Endothelial cell of umbilical vein (primary cell): Measurements from ENCODE around the gene JAKMIP1. TPM values are rescaled to one million over a fixed set of nuclear protein-coding genes. Genes with fewer than 3 reads are reported as not detected.

ENCODE experiments used
- BruUV-seq: library from RNA; stranded (reverse); fragments of 400-500 nt; replicated peaks from 2 replicates; lab custom pipeline; 2021; lab: Mats Ljungman, UMichigan
- CTCF ChIA-PET: fragments of 300-600, 350-600 bp; sonication (Branson Sonifier 250); formaldehyde crosslinking; loops from one replicate; lab custom pipeline; 2021; ENCODE audit warnings: antibody characterized with exemption, inconsistent platforms; lab: Charles Lee
- POLR2A ChIA-PET: fragments of 300-600, 350-600 bp; sonication (Branson Sonifier 250); formaldehyde crosslinking; loops from one replicate; lab custom pipeline; 2021; ENCODE audit warnings: antibody characterized with exemption, inconsistent platforms; lab: Charles Lee
- DNase-seq: peaks from one replicate; pipeline ENCODE4 v3.0.0-alpha.2; 2011; ENCODE audit warnings: low read depth, low spot score
- FAIRE-seq: peaks from 2 replicates; lab custom pipeline; 2011; peaks lifted over from hg19 to GRCh38; lab: Jason Lieb, UNC
- H2AFZ ChIP-seq: 2 replicates; pipeline ENCODE4 v1.6.0; 2012; ENCODE audit warnings: low read depth, low read length, control low read depth, inconsistent platforms
- H3K27ac ChIP-seq: 2 replicates; pipeline ENCODE4 v1.5.1; 2011; ENCODE audit warnings: low read depth, mild to moderate bottlenecking, control low read depth, low read length, moderate library complexity; ENCODE audit not compliant: insufficient read depth
- H3K27me3 ChIP-seq, 2 experiments: 2 replicates each; pipeline versions ENCODE4 v1.6.0 to v1.6.1; 2011; ENCODE audit warnings: low read length in 2 of 2, mixed read lengths in 1 of 2; ENCODE audit not compliant: control insufficient read depth in 2 of 2, insufficient read depth in 2 of 2
- H3K36me3 ChIP-seq, 2 experiments: 2 replicates in 1 of 2; 3 replicates in 1 of 2; pipeline ENCODE4 v1.5.1; 2011; ENCODE audit warnings: low read length in 2 of 2, mild to moderate bottlenecking in 1 of 2, moderate library complexity in 1 of 2; ENCODE audit not compliant: control insufficient read depth in 2 of 2, insufficient read depth in 2 of 2; ENCODE audit errors: extremely low read depth in 1 of 2
- H3K4me1 ChIP-seq: 3 replicates; pipeline ENCODE4 v1.5.1; 2011; ENCODE audit warnings: mild to moderate bottlenecking, low read length; ENCODE audit not compliant: control insufficient read depth, insufficient read depth; ENCODE audit errors: extremely low read depth
- H3K4me2 ChIP-seq: 2 replicates; pipeline ENCODE4 v1.6.1; 2011; ENCODE audit warnings: low read length, control low read depth, mixed read lengths; ENCODE audit not compliant: insufficient read depth
- H3K4me3 ChIP-seq, 3 experiments: fragments of 200-600 bp in 1 of 3; sonication (generic), shearing (Covaris generic) in 1 of 3; replicated peaks in 1 of 3; 2 replicates each; pipeline ENCODE4 v1.5.1; 2011 to 2016; ENCODE audit warnings: control low read depth in 3 of 3, low read length in 3 of 3, mild to moderate bottlenecking in 2 of 3, inconsistent platforms in 1 of 3, low read depth in 1 of 3, moderate library complexity in 1 of 3; ENCODE audit not compliant: insufficient read depth in 1 of 3
- H3K79me2 ChIP-seq: 2 replicates; pipeline ENCODE4 v1.6.0; 2012; ENCODE audit warnings: low read length, inconsistent platforms; ENCODE audit not compliant: control insufficient read depth, insufficient read depth
- H3K9ac ChIP-seq: replicated peaks from 2 replicates; pipeline ENCODE3; 2011; ENCODE audit warnings: low read length, control low read depth; ENCODE audit not compliant: insufficient read depth; ENCODE audit errors: extremely low read depth
- H3K9me1 ChIP-seq: replicated peaks from 3 replicates; pipeline ENCODE4 v1.6.0; 2011; ENCODE audit warnings: mild to moderate bottlenecking, low read length; ENCODE audit not compliant: control insufficient read depth, insufficient read depth; ENCODE audit errors: extremely low read depth
- H3K9me3 ChIP-seq: replicated peaks from 2 replicates; pipeline ENCODE4 v1.5.1; 2012; ENCODE audit warnings: low read length, inconsistent platforms; ENCODE audit not compliant: control insufficient read depth, insufficient read depth
- H4K20me1 ChIP-seq: replicated peaks from 2 replicates; pipeline ENCODE3; 2011; ENCODE audit warnings: mild to moderate bottlenecking, low read length; ENCODE audit not compliant: control insufficient read depth, insufficient read depth; ENCODE audit errors: extremely low read depth
- EZH2 ChIP-seq: IDR thresholded peaks from 2 replicates; pipeline ENCODE4 v1.6.1; 2012; ENCODE audit warnings: borderline replicate concordance, low read depth, mild to moderate bottlenecking, moderate library complexity, low read length, inconsistent platforms; ENCODE audit not compliant: severe bottlenecking
- FOS ChIP-seq: IDR thresholded peaks from 2 replicates; pipeline ENCODE4 v1.6.1; 2011; ENCODE audit warnings: mild to moderate bottlenecking, low read length, moderate library complexity, borderline replicate concordance; ENCODE audit not compliant: insufficient read depth
- GATA2 ChIP-seq: IDR thresholded peaks from 2 replicates; pipeline ENCODE4 v1.7.0; 2011; ENCODE audit warnings: low read depth, mild to moderate bottlenecking, moderate library complexity, mixed read lengths, low read length; ENCODE audit not compliant: insufficient read length, insufficient read depth
- JUN ChIP-seq: IDR thresholded peaks from 2 replicates; pipeline ENCODE4 v1.6.1; 2011; ENCODE audit warnings: borderline replicate concordance, low read depth; ENCODE audit not compliant: insufficient read length, insufficient read depth
- MYC ChIP-seq: IDR thresholded peaks from one replicate; pipeline ENCODE4 v1.6.1; 2011; ENCODE audit warnings: mild to moderate bottlenecking, low read depth, low read length
- POLR2A ChIP-seq: IDR thresholded peaks from 2 replicates; pipeline ENCODE4 v1.6.1; 2012; ENCODE audit warnings: low read depth, mild to moderate bottlenecking, control low read depth, low read length
- POLR2AphosphoS5 ChIP-seq: IDR thresholded peaks from 2 replicates; pipeline ENCODE4 v1.6.1; 2012; ENCODE audit warnings: low read depth, mild to moderate bottlenecking, control low read depth, low read length, moderate library complexity; ENCODE audit not compliant: insufficient read depth
- dilution Hi-C: fragments of 300-500 bp; cut with MboI; formaldehyde crosslinking; loops from one replicate; pipeline ENCODE4 v1.15.0; 2019; ENCODE audit warnings: low sequenced_read_pairs; ENCODE audit not compliant: extremely low pct_ligation_motif_present
- intact Hi-C: fragments of 100-400 bp; cut with micrococcal nuclease; formaldehyde crosslinking; loops from one replicate; pipeline ENCODE4 v1.10.0; 2022
- polyA plus RNA-seq, 4 experiments: library from polyadenylated mRNA; depleted of rRNA in 3 of 4; stranded (reverse) in 3 of 4; unstranded in 1 of 4; fragments of >200 nt; gene quantifications; 2 replicates each; pipeline versions ENCODE4 v1.2.1 to v1.2.3, GENCODE V29; 2011 to 2012; ENCODE audit warnings: missing spikeins in 1 of 4
- total RNA-seq: library from RNA; stranded (reverse); gene quantifications from 2 replicates; pipeline ENCODE4 v1.2.3, GENCODE V29; 2021
- TF ChIP-seq, protein P1 (sequence below), 2 donors: IDR thresholded peaks; 1 replicate in 1 of 2; 2 replicates in 1 of 2; pipeline ENCODE4 v1.5.1; 2011; ENCODE audit warnings: low read length in 2 of 2, mild to moderate bottlenecking in 2 of 2, moderate library complexity in 2 of 2, control low read depth in 1 of 2, inconsistent platforms in 1 of 2, low read depth in 1 of 2; ENCODE audit not compliant: insufficient read depth in 1 of 2; ENCODE audit errors: extremely low read depth in 1 of 2
- TF ChIP-seq, protein P2 (sequence below): IDR thresholded peaks from 2 replicates; pipeline ENCODE4 v1.6.1; 2011; ENCODE audit not compliant: insufficient read depth, insufficient read length

The JAKMIP1 gene
- total and polyA plus RNA-seq, 2 donors (not counting 3 experiments of a cell fraction or from before 2014, with no cell fraction given), result not detected

DNA sequence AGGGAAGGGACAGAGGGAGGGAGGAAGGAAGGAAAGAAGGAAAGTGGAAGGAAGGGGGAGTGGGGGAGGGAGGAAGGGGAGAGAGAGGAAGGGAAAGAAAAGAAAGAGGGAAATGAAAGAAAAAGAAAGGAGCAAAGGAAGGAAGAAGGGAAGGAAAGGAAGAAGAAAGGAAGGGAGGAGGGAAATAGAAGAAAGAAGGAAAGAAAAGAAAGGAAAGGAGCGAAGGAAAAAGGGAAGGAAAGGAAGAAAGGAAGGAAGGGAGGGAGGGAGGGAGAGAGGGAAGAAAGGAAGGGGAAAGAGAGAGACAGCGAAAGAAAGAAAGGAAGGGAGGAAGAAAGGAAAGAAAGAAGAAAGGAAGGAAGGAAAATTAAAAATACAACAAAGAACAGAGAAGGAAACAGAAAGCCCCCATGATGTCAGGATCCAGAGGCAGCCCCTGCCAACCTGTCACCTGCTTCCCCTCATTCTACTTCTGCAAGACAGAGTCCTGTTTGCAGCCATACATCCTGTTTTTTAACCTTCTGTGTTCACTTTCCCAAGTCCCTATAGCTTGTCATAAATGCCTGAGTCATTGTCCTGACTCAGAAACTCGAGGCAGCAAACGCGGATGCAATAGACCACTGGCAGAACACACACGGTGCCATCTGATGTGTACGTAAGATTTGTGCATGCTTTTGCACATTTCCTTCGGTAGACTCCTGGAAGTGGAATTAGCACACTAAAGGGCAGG is 105.2 kb downstream of the JAKMIP1 start:
- TF ChIP-seq MYC (no peak), POLR2AphosphoS5 (no peak), GATA2 (no peak), EZH2 (no peak), POLR2A (no peak), FOS (no peak), JUN (no peak)
- TF ChIP-seq, protein P1, sequence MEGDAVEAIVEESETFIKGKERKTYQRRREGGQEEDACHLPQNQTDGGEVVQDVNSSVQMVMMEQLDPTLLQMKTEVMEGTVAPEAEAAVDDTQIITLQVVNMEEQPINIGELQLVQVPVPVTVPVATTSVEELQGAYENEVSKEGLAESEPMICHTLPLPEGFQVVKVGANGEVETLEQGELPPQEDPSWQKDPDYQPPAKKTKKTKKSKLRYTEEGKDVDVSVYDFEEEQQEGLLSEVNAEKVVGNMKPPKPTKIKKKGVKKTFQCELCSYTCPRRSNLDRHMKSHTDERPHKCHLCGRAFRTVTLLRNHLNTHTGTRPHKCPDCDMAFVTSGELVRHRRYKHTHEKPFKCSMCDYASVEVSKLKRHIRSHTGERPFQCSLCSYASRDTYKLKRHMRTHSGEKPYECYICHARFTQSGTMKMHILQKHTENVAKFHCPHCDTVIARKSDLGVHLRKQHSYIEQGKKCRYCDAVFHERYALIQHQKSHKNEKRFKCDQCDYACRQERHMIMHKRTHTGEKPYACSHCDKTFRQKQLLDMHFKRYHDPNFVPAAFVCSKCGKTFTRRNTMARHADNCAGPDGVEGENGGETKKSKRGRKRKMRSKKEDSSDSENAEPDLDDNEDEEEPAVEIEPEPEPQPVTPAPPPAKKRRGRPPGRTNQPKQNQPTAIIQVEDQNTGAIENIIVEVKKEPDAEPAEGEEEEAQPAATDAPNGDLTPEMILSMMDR (IDR thresholded peaks at IDR 0.05; ENCODE audit: extremely low read depth in 1 of 2, insufficient read depth in 1 of 2, low read depth in 1 of 2, low read length in 2 of 2), result no peak
- TF ChIP-seq, protein P2, sequence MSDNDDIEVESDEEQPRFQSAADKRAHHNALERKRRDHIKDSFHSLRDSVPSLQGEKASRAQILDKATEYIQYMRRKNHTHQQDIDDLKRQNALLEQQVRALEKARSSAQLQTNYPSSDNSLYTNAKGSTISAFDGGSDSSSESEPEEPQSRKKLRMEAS, result no peak
- BruUV-seq, result no TSS peak
- intact Hi-C loops, result no loop called here
- H3K4me2 ChIP-seq, result no peak overlapping the region
- ChIA-PET CTCF (no interaction called here), POLR2A (no interaction called here)
- no peaks in the 10 kb centered on the region for H3K9me3 ChIP-seq
- DNase-seq, result no peak
- no peaks in the 10 kb centered on the region for H3K4me1 ChIP-seq
- H3K79me2 ChIP-seq, result no peaks in the 10 kb centered on the region
- no peak overlapping the region for H3K27ac ChIP-seq
- no peaks in the 10 kb centered on the region for H3K36me3 ChIP-seq
- no peak for FAIRE-seq
- no peak overlapping the region for H3K4me3 ChIP-seq
- no peaks in the 10 kb centered on the region for H3K27me3 ChIP-seq
- H2AFZ ChIP-seq, result no peak overlapping the region
- no peaks in the 10 kb centered on the region for H3K9me1 ChIP-seq
- no peak overlapping the region for H3K9ac ChIP-seq
- dilution Hi-C loops, result no loop called here
- H4K20me1 ChIP-seq, result no peaks in the 10 kb centered on the region
